ENCODE measurements around the gene FBXW7.

- TF ChIP-seq, protein P1, sequence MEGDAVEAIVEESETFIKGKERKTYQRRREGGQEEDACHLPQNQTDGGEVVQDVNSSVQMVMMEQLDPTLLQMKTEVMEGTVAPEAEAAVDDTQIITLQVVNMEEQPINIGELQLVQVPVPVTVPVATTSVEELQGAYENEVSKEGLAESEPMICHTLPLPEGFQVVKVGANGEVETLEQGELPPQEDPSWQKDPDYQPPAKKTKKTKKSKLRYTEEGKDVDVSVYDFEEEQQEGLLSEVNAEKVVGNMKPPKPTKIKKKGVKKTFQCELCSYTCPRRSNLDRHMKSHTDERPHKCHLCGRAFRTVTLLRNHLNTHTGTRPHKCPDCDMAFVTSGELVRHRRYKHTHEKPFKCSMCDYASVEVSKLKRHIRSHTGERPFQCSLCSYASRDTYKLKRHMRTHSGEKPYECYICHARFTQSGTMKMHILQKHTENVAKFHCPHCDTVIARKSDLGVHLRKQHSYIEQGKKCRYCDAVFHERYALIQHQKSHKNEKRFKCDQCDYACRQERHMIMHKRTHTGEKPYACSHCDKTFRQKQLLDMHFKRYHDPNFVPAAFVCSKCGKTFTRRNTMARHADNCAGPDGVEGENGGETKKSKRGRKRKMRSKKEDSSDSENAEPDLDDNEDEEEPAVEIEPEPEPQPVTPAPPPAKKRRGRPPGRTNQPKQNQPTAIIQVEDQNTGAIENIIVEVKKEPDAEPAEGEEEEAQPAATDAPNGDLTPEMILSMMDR (IDR thresholded peaks at IDR 0.05): no peak
- no peak for TF ChIP-seq POLR2A (IDR thresholded peaks at IDR 0.05)
These were observed 71.7 kb downstream of the FBXW7 start for GRCh38 chr4:152464030-152464823.

Data from thyroid gland (tissue), 4 donors.